GM18909 (cell line): ENCODE measurements around the gene MGRN1.
"Not testable (repeated sequence)": the region's sequence is repeated elsewhere in the genome, so short reads cannot be mapped to it uniquely, and the experiment has no call there.

Experiments
- ATAC-seq: cut with Tn5 transposase; IDR thresholded peaks from one replicate; pipeline ENCODE4 v1.9.1; 2021; ENCODE audit warnings: mild to moderate bottlenecking; ENCODE audit not compliant: unreplicated experiment, poor library complexity

MGRN1 gene

DNA sequence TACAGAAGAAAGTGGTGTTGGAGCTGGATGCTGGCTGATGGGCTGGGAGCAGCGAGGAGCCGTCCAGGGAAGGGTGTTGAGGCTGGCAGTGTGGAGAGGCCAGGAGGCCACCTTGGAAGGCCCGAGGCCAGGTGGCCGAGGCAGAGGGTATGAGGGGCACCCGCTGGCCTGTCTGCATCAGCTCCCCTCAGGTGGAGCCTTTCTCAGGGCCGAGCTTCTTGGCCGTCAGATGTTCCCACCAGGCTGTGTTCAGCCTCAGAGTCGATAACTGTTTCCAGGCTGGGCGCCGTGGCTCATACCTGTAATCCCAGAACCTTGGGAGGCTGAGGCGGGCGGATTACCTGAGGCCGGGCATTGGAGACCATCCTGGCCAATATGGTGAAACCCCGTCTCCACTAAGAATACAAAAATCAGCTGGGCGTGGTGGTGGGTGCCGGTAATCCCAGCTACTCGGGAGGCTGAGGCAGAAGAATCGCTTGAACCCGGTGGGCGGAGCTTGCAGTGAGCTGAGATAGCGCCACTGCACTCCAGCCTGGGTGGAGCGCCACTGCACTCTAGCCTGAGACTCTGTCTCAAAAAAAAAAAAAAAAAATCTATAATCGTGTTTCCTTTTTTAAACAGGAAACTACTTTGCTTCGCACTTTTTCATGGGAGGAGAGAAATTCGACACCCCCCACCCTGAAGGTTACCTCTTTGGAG lies 25.3 kb downstream of the MGRN1 start:
- ATAC-seq = no peak

DNA sequence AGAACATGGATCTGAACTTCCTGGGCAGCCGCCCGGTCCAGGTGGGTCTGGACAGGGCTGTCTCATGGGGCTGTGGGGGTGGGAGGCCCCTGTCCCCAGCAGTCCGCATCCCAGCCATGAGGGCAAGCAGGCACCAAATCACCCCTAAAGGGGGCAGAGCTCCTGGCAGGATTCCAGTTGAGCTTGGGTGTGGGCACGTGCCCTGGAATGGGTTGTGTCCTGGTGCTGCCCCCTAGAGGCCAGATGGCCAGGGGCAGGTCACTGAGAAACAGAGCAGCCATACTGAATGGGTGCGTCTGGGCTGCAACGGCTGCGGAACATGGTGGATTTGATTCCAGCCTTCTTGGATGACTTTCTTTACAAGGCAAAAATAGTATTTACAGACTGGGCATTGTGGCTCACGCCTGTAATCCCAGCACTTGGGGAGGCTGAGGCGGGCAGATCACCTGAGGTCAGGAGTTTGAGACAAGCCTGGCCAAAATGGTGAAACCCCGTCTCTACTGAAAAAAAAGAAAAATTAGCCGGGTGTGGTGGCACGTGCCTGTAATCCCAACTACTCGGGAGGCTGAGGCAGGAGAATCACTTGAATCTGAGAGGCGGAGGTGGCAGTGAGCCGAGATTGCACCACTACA lies 25.9 kb downstream of the MGRN1 start:
- ATAC-seq = not testable (repeated sequence)

GRCh38 chr16:4651827-4652226 lies 27.2 kb downstream of the MGRN1 start:
- ATAC-seq = no peak

DNA sequence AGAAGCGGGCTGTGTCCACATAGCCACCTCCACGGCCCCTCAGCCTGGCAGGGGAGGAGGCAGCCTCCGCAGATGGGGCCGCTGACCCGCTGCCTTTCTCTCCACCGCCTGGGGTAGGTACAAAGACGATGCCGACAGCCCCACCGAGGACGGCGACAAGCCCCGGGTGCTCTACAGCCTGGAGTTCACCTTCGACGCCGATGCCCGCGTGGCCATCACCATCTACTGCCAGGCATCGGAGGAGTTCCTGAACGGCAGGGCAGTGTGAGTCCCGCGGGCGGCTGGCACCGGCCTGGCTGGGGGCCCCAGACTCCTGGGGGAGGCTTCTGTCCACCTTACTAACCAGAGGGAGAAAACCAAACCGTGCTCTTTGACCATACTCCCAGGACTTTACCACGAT lies 27.9 kb downstream of the MGRN1 start:
- no peak for ATAC-seq

DNA sequence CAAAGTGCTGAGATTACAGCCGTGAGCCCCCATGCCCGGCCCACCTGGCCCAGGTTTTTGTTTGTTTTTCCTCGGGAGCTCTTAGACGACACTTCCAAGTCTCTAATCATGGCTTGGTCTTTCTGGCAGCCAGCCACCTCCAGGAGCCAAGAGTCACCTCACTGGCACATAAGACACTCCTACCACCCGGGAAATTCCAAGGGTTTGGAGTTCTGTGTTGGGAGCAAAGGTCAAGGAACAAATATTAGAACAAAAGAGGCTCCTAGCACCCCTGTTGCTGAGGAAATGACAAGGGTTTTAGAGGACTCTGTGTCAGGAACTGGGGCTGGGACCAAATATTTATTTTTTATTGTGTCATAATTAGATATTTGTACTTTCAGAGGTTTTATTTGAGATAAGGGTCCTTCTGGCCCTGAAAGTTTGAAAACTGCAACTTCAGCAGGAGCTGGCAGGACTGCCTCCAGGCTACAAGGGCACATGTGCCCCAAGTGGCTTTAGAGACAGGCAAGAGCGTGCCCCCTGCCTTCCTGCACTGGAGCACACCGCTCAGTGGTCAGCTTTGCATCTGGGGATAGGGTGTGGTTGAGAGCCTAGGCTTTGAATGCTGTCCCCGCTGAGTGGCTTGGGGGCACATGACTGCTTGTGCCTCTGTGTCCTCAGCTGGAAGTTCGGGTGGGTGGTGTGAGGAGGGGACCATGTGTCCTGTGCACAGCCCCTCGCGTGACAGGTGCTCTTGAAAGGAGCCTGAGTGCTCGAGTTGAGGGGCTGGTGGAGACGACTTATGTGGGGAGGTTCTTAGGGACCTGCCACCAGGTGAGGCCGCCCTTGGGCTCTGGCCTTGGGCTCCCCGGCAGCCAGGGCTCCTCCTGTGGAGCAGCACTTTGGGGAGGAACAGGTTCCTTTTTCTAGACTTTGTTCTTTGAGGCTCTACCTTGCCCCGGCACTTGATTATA lies 29.7 kb downstream of the MGRN1 start:
- no peak for ATAC-seq

- ATAC-seq = no peak
Observed at GRCh38 chr16:4654964-4655590, 30.5 kb downstream of the MGRN1 start.

- ATAC-seq = no peak
Observed at GRCh38 chr16:4655801-4656200, 31.2 kb downstream of the MGRN1 start.

DNA sequence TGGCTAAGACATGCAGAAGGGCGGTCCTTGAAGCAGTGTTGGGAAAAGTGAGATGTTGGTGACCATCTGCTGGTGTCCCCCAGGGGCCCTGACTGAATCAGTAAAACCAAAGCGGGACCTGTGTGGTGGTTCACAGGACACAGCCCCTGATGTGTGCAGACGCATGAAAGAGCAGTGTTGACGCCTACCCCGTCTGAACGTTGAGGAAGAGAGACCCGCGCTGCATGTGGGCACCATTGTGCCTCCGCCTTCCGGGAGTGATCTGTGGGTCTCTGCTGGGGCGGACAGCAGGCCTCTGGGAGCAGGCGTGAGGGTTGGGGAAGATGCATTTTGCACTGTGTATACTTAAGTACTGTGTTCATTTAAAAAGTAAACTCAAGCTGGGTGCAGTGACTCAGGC lies 31.6 kb downstream of the MGRN1 start:
- no peak for ATAC-seq

DNA sequence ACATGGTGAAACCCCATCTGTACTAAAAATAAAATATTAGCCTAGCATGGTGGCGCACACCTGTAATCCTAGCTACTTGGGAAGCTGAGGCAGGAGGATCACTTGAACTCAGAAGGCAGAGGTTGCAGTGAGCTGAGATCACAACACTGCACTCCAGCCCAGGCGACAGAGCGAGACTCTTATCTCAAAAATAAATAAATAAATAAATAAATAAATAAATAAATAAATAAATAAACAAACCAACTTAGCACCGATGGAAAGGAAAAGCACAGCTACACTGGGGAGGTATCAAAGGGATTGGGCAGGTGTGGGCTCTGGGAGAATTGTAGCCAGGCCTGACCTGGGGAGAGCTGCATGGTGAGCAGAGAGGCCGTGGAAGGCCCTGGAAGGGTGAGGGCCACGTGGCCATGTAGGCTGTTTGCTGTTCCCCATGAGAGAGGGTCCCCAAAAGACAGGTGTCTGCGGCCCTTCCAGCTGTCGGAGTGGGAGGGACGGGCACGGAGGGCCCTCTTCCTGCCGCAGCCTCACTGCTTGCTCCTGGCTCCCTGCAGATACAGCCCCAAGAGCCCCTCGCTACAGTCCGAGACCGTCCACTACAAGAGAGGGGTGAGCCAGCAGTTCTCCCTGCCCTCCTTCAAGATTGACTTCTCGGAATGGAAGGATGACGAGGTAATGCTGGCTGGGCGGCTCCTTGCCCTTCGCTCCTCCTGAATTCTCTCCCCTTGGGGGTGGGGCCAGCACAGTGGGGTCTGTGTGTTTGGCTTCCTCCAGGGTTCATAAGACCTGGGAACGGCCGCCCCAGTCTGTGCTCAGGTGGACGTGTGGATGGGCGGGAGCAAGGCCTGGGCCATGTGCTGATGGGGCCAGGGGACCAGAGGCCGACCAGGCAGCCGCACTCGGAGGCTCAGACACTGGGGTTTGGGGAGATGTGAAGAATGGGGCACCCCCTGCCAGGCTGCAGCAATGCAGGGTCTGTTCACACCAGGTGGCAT lies 32.4 kb downstream of the MGRN1 start:
- ATAC-seq = no peak

GRCh38 chr16:4659363-4660353 lies 35.0 kb downstream of the MGRN1 start:
- no peak for ATAC-seq

- ATAC-seq = no peak
Observed at GRCh38 chr16:4660454-4661007, 35.9 kb downstream of the MGRN1 start.

DNA sequence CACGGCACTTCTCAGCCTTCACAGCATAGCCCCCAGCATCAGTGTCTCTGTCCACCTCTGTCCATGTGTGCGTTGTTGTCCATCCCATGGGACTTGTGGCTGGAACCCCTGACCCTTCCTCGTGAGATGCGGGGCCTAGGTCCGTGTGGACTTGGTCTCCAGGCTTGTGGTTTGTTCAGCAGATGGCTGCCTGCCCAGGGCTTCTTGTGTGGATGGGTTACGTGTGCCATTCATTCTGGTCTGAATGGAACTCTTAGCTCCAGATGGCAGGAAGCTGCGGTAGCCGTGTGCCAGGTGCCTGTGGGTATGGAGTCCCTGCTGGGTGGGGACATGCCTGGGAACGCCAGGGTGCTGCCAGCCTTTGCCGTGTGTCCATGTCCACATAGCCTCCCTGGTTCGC lies 37.0 kb downstream of the MGRN1 start:
- no peak for ATAC-seq

DNA sequence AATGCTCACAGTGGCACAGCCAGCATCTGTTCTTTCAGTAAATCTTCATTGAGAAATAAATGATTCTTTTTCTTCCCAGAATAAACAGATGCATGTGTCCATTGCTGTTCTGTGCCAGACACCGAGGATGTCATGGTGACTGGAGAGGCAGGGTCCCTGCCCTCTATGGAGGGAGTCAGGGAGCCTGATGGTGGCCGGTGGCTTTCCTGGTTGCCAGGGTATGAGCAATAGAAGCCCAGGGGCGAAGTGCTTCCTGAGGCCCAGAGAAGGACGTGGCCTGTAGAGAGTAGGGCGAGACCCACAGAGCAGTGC lies 38.8 kb downstream of the MGRN1 start:
- no peak for ATAC-seq

DNA sequence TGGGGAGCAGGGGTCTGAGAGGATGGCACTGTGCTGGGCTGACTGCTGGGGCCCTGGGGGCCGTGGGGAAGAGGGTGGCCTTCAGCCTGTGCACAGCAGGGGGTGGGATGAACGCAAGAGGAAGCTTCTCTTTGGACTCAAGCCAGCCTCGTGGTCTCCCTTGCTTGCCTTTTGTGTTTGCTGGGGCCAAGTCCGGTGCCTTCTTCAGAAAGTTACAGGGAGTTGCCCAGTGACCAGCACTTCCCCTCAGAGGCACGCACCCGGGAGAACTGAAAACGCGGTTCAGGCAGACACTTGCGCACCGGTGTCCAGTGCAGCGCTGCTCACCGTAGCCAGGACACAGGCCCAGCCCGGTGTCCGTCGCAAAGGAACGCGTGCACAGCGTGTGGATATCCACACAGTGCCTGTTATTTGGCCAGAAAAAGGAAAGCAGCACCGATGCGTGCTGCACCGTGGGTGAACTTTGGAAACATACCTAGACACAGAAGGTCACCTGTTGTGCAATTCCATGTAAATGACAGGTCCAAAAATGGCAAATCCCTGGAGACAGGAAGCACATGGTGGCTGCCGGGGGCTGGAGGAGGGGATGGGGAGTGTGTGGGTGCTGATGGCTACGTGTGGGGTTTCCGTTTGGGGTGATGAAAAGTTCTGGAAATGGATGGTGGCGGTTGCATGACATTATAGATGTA lies 39.3 kb downstream of the MGRN1 start:
- ATAC-seq = no peak

- no peak for ATAC-seq
Observed at GRCh38 chr16:4664538-4665418, 40.2 kb downstream of the MGRN1 start.

DNA sequence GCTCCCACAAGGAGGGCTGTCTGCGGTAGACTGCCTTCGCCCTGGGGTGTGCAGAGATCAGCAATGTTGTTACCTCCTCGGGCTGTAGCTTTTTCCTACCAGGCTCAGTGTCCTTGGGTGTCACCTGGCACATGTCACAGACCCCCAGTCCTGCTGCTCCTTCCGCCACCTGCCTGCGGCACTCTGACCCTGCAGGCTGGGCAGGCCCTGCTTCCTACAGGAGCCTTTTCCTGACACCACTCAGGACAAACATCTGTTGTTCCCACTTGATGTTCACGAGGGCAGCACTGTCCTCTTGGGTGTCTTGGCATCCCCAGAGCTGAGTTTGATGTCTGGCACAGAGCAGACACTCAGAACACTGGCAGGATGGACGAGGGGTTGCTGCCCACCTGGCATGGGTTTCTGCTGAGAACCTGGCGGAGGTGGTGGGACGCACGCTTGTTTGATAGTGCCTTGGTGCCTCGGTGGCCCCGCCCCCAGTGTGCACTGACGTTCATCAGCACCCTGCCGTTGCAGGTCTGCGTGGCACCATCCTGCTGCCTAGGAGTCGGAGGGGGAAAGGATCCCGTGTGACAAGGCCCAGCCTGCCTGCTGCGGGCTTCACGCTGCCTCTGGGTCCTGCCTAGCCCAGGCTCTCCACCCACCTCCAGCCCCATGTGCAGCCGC lies 42.0 kb downstream of the MGRN1 start:
- ATAC-seq = no peak
